Neural cell (in vitro differentiated cells): ENCODE results near the gene C2orf68. TPM values are rescaled to one million over a fixed set of nuclear protein-coding genes. Genes with fewer than 3 reads are reported as not detected.

ENCODE experiments used
- H2AFZ ChIP-seq: fragments of 200-600, 300-800 bp; sonication (generic), shearing (Covaris generic); 2 replicates; pipeline ENCODE4 v1.6.0; 2014; ENCODE audit warnings: low read depth, mild to moderate bottlenecking, antibody characterized with exemption, low read length, moderate library complexity
- H3F3A ChIP-seq: fragments of 200-600 bp; shearing (Covaris generic); 2 replicates; pipeline ENCODE4 v1.6.1; 2016; ENCODE audit warnings: mild to moderate bottlenecking, moderate library complexity, mixed read lengths, antibody characterized with exemption, low read length; ENCODE audit not compliant: insufficient read depth, poor library complexity, severe bottlenecking
- H3K27ac ChIP-seq: fragments of 200-600, 300-800 bp; sonication (generic), shearing (Covaris generic); 2 replicates; pipeline ENCODE4 v1.5.1; 2014; ENCODE audit warnings: mild to moderate bottlenecking, low read length, moderate library complexity
- H3K27me3 ChIP-seq: fragments of 300-800, 200-600 bp; sonication (generic), shearing (Covaris generic); 2 replicates; pipeline ENCODE4 v1.6.0; 2014; ENCODE audit warnings: mild to moderate bottlenecking, low read depth, low read length, moderate library complexity; ENCODE audit not compliant: insufficient read depth
- H3K36me3 ChIP-seq: fragments of 300-800, 200-600 bp; sonication (generic), shearing (Covaris generic); 2 replicates; pipeline ENCODE4 v1.5.1; 2014; ENCODE audit warnings: mild to moderate bottlenecking, antibody characterized with exemption, low read length, moderate library complexity; ENCODE audit not compliant: insufficient read depth
- H3K4me2 ChIP-seq: fragments of 300-800, 200-600 bp; sonication (generic), shearing (Covaris generic); 2 replicates; pipeline ENCODE4 v1.6.0; 2014; ENCODE audit warnings: mild to moderate bottlenecking, low read length
- H3K4me3 ChIP-seq: fragments of 300-800, 200-600 bp; sonication (generic), shearing (Covaris generic); 2 replicates; pipeline ENCODE4 v1.5.1; 2014; ENCODE audit warnings: mild to moderate bottlenecking, low read length, moderate library complexity
- H3K79me2 ChIP-seq: fragments of 200-600 bp; shearing (Covaris generic); replicated peaks from 2 replicates; pipeline ENCODE4 v1.6.0; 2014; ENCODE audit warnings: mild to moderate bottlenecking, low read length, moderate library complexity; ENCODE audit not compliant: insufficient read depth
- H3K9ac ChIP-seq: fragments of 300-800, 200-600 bp; sonication (generic), shearing (Covaris generic); 2 replicates; pipeline ENCODE4 v1.6.1; 2016; ENCODE audit warnings: mild to moderate bottlenecking, low read length, mixed read lengths
- H3K9me2 ChIP-seq: fragments of 200-600 bp; shearing (Covaris generic); 2 replicates; pipeline ENCODE4 v1.6.1; 2016; ENCODE audit warnings: mild to moderate bottlenecking, low read length, mixed read lengths; ENCODE audit not compliant: insufficient read depth
- H3K9me3 ChIP-seq: fragments of 200-600, 300-800 bp; sonication (generic), shearing (Covaris generic); 2 replicates; pipeline ENCODE4 v1.6.1; 2016; ENCODE audit warnings: mild to moderate bottlenecking, mixed run types, low read length, moderate library complexity, mixed read lengths
- H4K20me1 ChIP-seq: fragments of 200-600 bp; shearing (Covaris generic); 2 replicates; pipeline ENCODE4 v1.6.1; 2016; ENCODE audit warnings: mild to moderate bottlenecking, mixed run types; ENCODE audit not compliant: insufficient read depth
- EP300 ChIP-seq: fragments of 450-650 bp; conservative IDR thresholded peaks from 2 replicates; pipeline ENCODE4 v1.6.1; 2014; ENCODE audit warnings: antibody characterized with exemption, mild to moderate bottlenecking, moderate library complexity; ENCODE audit not compliant: poor library complexity, severe bottlenecking
- EZH2 ChIP-seq: fragments of 200-600, 300-800 bp; shearing (Covaris generic), sonication (generic); IDR thresholded peaks from 2 replicates; pipeline ENCODE4 v1.6.1; 2014; ENCODE audit warnings: antibody characterized with exemption, low read length, borderline replicate concordance, mild to moderate bottlenecking; ENCODE audit not compliant: insufficient read depth, poor library complexity, severe bottlenecking
- MXI1 ChIP-seq: fragments of 450-650 bp; conservative IDR thresholded peaks from 2 replicates; pipeline ENCODE4 v1.6.1; 2014; ENCODE audit warnings: antibody characterized with exemption, mild to moderate bottlenecking; ENCODE audit not compliant: poor library complexity, severe bottlenecking
- POLR2AphosphoS5 ChIP-seq: IDR thresholded peaks from 2 replicates; pipeline ENCODE4 v1.6.1; 2012
- RAD21 ChIP-seq: fragments of 450-650 bp; conservative IDR thresholded peaks from 2 replicates; pipeline ENCODE4 v1.6.1; 2014; ENCODE audit warnings: antibody characterized with exemption, mild to moderate bottlenecking, moderate library complexity
- SMC3 ChIP-seq: fragments of 450-650 bp; conservative IDR thresholded peaks from 2 replicates; pipeline ENCODE4 v1.6.1; 2014; ENCODE audit warnings: antibody characterized with exemption, mild to moderate bottlenecking, moderate library complexity; ENCODE audit not compliant: poor library complexity
- TAF1 ChIP-seq: IDR thresholded peaks from 2 replicates; pipeline ENCODE4 v1.6.1; 2012; ENCODE audit warnings: low read depth
- polyA plus RNA-seq: library from polyadenylated mRNA; depleted of rRNA; stranded (reverse); fragments of >200 nt; gene quantifications from 2 replicates; pipeline ENCODE4 v1.2.3, GENCODE V29; 2014
- TF ChIP-seq, protein P1 (sequence below): IDR thresholded peaks from 2 replicates; pipeline ENCODE4 v1.6.1; 2012; ENCODE audit warnings: borderline replicate concordance
- TF ChIP-seq, protein P2 (sequence below): fragments of 450-650 bp; IDR thresholded peaks from 2 replicates; pipeline ENCODE4 v1.5.1; 2014; ENCODE audit warnings: antibody characterized with exemption, mild to moderate bottlenecking, moderate library complexity; ENCODE audit not compliant: poor library complexity, severe bottlenecking

C2orf68 gene
- polyA plus RNA-seq, 1 donor from 2014 or later = 28.0 TPM

DNA sequence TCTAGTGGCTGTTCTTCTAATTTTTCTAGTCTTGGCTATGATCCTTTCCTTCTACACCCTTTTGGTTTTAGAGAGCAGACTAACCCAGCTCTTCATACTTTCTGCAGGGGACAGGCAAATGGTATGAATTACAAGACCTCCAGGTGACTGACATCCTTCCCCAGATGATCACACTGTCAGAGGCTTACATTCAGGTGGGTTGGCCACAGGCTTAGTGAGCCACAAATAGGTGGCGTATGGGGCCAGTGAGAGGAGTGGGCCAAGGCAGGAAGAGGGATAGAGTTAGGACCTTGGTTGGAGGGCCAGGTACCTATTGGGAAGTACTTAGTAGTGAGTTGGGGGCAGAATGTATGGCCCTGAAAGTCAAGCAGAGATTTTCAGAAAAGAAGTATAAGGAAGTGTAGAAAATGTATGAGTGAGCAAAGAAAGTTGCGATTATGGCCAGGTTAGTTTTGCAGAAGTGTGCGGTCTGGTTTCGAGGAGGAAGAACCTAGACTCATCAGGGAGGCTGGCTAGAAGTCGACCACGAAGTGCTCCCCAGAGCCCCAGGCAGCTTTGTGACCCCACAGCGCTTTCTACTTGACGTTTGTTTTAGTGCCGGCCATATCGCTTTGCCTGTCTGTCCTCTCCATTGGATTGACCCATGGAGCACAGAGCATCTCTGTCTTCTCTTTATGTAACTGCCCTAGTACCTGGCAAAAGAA lies 36.1 kb upstream of the C2orf68 start:
- H2AFZ ChIP-seq = no peak overlapping the region
- no peaks in the 10 kb centered on the region for H3F3A ChIP-seq
- no peak overlapping the region for H3K9ac ChIP-seq
- H3K4me2 ChIP-seq = no peak overlapping the region
- H3K36me3 ChIP-seq = peaks cover 11% of the 10 kb centered on the region
- no peaks in the 10 kb centered on the region for H3K9me3 ChIP-seq
- no peaks in the 10 kb centered on the region for H3K27me3 ChIP-seq
- H3K4me3 ChIP-seq = no peak overlapping the region
- TF ChIP-seq EP300 (no peak), EZH2 (no peak), RAD21 (no peak)
- TF ChIP-seq, protein P1, sequence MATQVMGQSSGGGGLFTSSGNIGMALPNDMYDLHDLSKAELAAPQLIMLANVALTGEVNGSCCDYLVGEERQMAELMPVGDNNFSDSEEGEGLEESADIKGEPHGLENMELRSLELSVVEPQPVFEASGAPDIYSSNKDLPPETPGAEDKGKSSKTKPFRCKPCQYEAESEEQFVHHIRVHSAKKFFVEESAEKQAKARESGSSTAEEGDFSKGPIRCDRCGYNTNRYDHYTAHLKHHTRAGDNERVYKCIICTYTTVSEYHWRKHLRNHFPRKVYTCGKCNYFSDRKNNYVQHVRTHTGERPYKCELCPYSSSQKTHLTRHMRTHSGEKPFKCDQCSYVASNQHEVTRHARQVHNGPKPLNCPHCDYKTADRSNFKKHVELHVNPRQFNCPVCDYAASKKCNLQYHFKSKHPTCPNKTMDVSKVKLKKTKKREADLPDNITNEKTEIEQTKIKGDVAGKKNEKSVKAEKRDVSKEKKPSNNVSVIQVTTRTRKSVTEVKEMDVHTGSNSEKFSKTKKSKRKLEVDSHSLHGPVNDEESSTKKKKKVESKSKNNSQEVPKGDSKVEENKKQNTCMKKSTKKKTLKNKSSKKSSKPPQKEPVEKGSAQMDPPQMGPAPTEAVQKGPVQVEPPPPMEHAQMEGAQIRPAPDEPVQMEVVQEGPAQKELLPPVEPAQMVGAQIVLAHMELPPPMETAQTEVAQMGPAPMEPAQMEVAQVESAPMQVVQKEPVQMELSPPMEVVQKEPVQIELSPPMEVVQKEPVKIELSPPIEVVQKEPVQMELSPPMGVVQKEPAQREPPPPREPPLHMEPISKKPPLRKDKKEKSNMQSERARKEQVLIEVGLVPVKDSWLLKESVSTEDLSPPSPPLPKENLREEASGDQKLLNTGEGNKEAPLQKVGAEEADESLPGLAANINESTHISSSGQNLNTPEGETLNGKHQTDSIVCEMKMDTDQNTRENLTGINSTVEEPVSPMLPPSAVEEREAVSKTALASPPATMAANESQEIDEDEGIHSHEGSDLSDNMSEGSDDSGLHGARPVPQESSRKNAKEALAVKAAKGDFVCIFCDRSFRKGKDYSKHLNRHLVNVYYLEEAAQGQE = no peak
- H3K27ac ChIP-seq = no peak overlapping the region
- no peaks in the 10 kb centered on the region for H3K9me2 ChIP-seq
- H4K20me1 ChIP-seq = no peaks in the 10 kb centered on the region
- H3K79me2 ChIP-seq = no peaks in the 10 kb centered on the region

DNA sequence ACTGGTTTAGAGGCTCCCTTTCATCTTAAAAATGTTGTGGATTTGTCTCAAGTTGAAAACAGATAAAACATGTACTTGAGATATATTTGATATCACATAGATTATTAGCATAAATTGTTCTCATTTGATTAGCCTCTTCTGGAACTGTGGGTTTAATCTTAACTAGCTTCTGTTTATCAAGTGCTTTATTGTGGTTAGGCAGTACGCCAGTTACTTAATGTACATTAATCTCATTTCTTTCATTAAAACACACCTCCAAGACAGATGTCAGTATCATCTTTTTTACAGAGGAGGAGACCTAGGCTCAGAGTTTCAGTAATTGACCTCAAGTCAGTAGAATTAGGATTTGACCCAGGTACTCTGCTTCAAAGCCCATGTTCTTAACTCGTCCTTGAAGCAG lies 34.3 kb upstream of the C2orf68 start:
- H3K9ac ChIP-seq = no peak overlapping the region
- TF ChIP-seq EZH2 = no peak
- TF ChIP-seq, protein P1 = no peak
- no peak for TF ChIP-seq EP300
- TF ChIP-seq RAD21 = no peak
- no peak for TF ChIP-seq SMC3
- TF ChIP-seq MXI1 = no peak
- TF ChIP-seq, protein P2, sequence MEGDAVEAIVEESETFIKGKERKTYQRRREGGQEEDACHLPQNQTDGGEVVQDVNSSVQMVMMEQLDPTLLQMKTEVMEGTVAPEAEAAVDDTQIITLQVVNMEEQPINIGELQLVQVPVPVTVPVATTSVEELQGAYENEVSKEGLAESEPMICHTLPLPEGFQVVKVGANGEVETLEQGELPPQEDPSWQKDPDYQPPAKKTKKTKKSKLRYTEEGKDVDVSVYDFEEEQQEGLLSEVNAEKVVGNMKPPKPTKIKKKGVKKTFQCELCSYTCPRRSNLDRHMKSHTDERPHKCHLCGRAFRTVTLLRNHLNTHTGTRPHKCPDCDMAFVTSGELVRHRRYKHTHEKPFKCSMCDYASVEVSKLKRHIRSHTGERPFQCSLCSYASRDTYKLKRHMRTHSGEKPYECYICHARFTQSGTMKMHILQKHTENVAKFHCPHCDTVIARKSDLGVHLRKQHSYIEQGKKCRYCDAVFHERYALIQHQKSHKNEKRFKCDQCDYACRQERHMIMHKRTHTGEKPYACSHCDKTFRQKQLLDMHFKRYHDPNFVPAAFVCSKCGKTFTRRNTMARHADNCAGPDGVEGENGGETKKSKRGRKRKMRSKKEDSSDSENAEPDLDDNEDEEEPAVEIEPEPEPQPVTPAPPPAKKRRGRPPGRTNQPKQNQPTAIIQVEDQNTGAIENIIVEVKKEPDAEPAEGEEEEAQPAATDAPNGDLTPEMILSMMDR = no peak
- TF ChIP-seq POLR2AphosphoS5 = no peak
- TF ChIP-seq TAF1 = no peak

More for the DNA sequence above, 34.3 kb upstream of the C2orf68 start:
- Histone ChIP-seq H4K20me1 (no peaks in the 10 kb centered on the region), H3K9me3 (no peaks in the 10 kb centered on the region), H3K79me2 (no peaks in the 10 kb centered on the region), H3K36me3 (peaks cover 12% of the 10 kb centered on the region), H2AFZ (no peak overlapping the region), H3K27ac (no peak overlapping the region), H3K27me3 (no peaks in the 10 kb centered on the region), H3K4me2 (no peak overlapping the region), H3K9me2 (no peaks in the 10 kb centered on the region), H3F3A (no peaks in the 10 kb centered on the region), H3K4me3 (no peak overlapping the region)
